Vagina (tissue), 2 donors: ENCODE results near the gene JPH3. TPM values are rescaled to one million over a fixed set of nuclear protein-coding genes. Genes with fewer than 3 reads are reported as not detected.

Source experiments
- DNase-seq, 2 donors: peaks; one replicate each; pipeline ENCODE4 v3.0.0-alpha.2; 2017; ENCODE audit errors: extremely low spot score in 2 of 2
- H3K27ac ChIP-seq: fragments of 200-600 bp; sonication (generic); one replicate; pipeline ENCODE4 v1.5.1; 2019
- H3K27me3 ChIP-seq: fragments of 200-600 bp; sonication (generic); one replicate; pipeline ENCODE4 v1.5.1; 2019
- H3K36me3 ChIP-seq, 2 donors: fragments of 200-600 bp; sonication (generic); one replicate each; pipeline ENCODE4 v1.5.1; 2017 to 2019
- H3K4me1 ChIP-seq: fragments of 200-600 bp; sonication (generic); one replicate; pipeline ENCODE4 v1.5.1; 2019
- H3K4me3 ChIP-seq, 2 donors: fragments of 200-600 bp; sonication (generic); 1 replicate in 1 of 2; 2 replicates in 1 of 2; pipeline ENCODE4 v1.5.1; 2016 to 2019
- H3K9me3 ChIP-seq: fragments of 200-600 bp; sonication (generic); one replicate; pipeline ENCODE4 v1.5.1; 2019
- CTCF ChIP-seq, 3 experiments: fragments of 450-650 bp in 2 of 3; fragments of 200-600 bp in 1 of 3; sonication (generic) in 1 of 3; IDR thresholded peaks; one replicate each; pipeline ENCODE4 v1.5.1; 2017 to 2019; ENCODE audit warnings: antibody characterized with exemption in 3 of 3, mild to moderate bottlenecking in 2 of 3, moderate library complexity in 2 of 3
- POLR2A ChIP-seq, 2 donors: fragments of 450-650 bp; IDR thresholded peaks; one replicate each; pipeline ENCODE4 v1.6.1; 2017; ENCODE audit warnings: antibody characterized with exemption in 2 of 2, mild to moderate bottlenecking in 2 of 2, moderate library complexity in 2 of 2
- POLR2AphosphoS5 ChIP-seq, 2 donors: sonication (generic); formaldehyde crosslinking; IDR thresholded peaks; one replicate each; pipeline ENCODE4 v1.9.0; 2017; ENCODE audit warnings: antibody characterized with exemption in 2 of 2, mild to moderate bottlenecking in 2 of 2, low read depth in 1 of 2; ENCODE audit not compliant: insufficient read depth in 1 of 2
- intact Hi-C: fragments of 100-400 bp; cut with DNase I; formaldehyde crosslinking; loops from one replicate; pipeline ENCODE4 v1.15.1; 2023
- total RNA-seq: library from RNA; depleted of rRNA; stranded (reverse); fragments of >200 nt; gene quantifications from one replicate; pipeline ENCODE4 v1.2.3, GENCODE V29; 2016

Gene JPH3
- total RNA-seq, 1 donor from 2014 or later = 2.0 TPM

GRCh38 chr16:87563022-87563421, 39.3 kb upstream of the JPH3 start:
- intact Hi-C loops = loop anchor here (10.0 kb wide), 1 partner anchor 138 kb away; no protein-coding TSS in a partner anchor
- TF ChIP-seq POLR2AphosphoS5 (IDR thresholded peaks at IDR 0.05; ENCODE audit: insufficient read depth in 1 of 2, low read depth in 1 of 2) = no peak

GRCh38 chr16:87563714-87564523, 38.4 kb upstream of the JPH3 start:
- Histone ChIP-seq H3K36me3 (no peaks in the 10 kb centered on the region), H3K4me3 (no peak overlapping the region), H3K4me1 (no peaks in the 10 kb centered on the region), H3K9me3 (no peaks in the 10 kb centered on the region), H3K27me3 (no peaks in the 10 kb centered on the region), H3K27ac (no peak overlapping the region)
- DNase-seq = no peak
- TF ChIP-seq POLR2AphosphoS5 (IDR thresholded peaks at IDR 0.05; ENCODE audit: insufficient read depth in 1 of 2, low read depth in 1 of 2) = no peak
- intact Hi-C loops = loop anchor here (10.0 kb wide), 1 partner anchor 139 kb away; no protein-coding TSS in a partner anchor

More at GRCh38 chr16:87563022-87563421, 39.3 kb upstream of the JPH3 start:
- no peaks in the 10 kb centered on the region for H3K36me3 ChIP-seq
- no peaks in the 10 kb centered on the region for H3K9me3 ChIP-seq
- H3K4me3 ChIP-seq = no peak overlapping the region
- DNase-seq = no peak
- H3K4me1 ChIP-seq = no peaks in the 10 kb centered on the region
- H3K27ac ChIP-seq = no peak overlapping the region
- H3K27me3 ChIP-seq = no peaks in the 10 kb centered on the region

GRCh38 chr16:87564524-87564778, 37.9 kb upstream of the JPH3 start:
- Histone ChIP-seq H3K4me1 (no peaks in the 10 kb centered on the region), H3K9me3 (no peaks in the 10 kb centered on the region), H3K4me3 (no peak overlapping the region), H3K27ac (no peak overlapping the region), H3K27me3 (no peaks in the 10 kb centered on the region), H3K36me3 (no peaks in the 10 kb centered on the region)
- intact Hi-C loops = loop anchor here (10.0 kb wide), 1 partner anchor 140 kb away; no protein-coding TSS in a partner anchor
- DNase-seq = no peak
- TF ChIP-seq POLR2A (IDR thresholded peaks at IDR 0.05) (no peak), POLR2AphosphoS5 (IDR thresholded peaks at IDR 0.05; ENCODE audit: insufficient read depth in 1 of 2, low read depth in 1 of 2) (no peak), CTCF (IDR thresholded peaks at IDR 0.05) (no peak)

DNA sequence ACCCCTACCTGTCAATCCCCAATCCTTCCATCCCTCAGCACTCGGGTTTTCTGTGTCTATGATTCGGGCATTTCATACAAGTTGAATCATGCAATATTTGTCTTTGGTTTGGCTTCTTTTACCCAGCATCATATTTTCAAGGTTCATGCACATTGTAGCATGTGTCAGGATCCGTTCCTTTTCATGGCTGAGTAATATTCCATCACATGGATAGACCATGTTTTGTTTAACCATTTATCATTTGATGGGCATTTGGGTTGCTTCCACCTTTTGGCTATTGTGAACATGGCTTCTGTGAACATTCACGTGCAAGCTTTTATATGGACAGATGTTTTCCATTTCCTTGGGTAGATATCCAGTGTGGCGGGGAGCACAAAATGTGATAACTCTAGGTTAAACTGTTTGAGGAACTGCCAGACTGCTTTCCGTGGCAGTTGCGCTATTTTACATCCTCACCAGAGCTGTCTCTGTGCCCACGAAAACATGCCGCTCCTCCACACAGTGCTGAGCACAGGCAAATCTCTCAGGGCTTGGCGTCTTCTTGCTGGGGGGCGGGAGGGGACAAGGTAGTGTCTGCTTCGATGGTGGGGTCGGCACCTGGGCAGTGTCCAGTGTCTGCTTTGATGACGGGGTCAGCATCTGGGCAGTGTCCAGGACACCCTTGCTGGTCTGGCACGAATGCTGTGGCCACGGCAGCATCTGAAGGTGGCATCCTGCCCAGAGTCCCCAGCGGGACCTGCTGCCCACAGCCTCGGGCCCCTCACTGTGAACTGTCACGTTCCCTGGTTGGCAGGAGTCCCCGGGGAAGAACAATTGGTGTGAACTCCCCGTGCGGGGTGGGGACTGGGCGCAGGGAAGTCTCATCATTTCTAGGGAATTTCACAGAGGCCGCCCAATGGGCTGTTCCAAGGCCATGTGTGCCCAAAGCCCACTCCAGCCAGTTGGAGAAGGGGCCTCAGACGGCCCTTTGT, 32.4 kb upstream of the JPH3 start:
- no peak for DNase-seq
- Histone ChIP-seq H3K9me3 (no peaks in the 10 kb centered on the region), H3K27me3 (no peaks in the 10 kb centered on the region), H3K4me3 (no peak overlapping the region), H3K36me3 (no peaks in the 10 kb centered on the region), H3K27ac (no peak overlapping the region), H3K4me1 (peaks cover 9% of the 10 kb centered on the region)
- intact Hi-C loops = loop anchor here (10.0 kb wide), 1 partner anchor 145 kb away; no protein-coding TSS in a partner anchor
- TF ChIP-seq POLR2A (IDR thresholded peaks at IDR 0.05) (no peak), CTCF (IDR thresholded peaks at IDR 0.05) (no peak), POLR2AphosphoS5 (IDR thresholded peaks at IDR 0.05; ENCODE audit: insufficient read depth in 1 of 2, low read depth in 1 of 2) (no peak)

DNA sequence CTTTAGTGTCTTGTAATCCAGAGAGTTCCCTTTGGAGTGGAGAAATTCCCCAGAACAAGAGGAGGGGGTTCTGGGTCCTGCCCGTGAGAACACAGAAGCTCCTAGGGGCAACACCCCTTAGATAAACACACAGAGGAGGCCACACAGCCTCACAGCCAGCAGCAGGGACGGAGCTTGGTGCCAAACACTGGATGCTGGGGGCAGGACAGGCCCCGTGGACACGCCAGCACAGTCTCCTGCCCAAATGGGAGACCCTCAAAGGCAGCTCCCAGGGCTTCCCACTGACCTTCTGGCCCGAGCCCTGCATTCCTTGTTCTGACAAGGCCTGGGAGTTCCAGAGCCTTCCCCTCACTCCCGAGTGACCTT, 31.8 kb upstream of the JPH3 start:
- DNase-seq = no peak
- H3K4me3 ChIP-seq = no peak overlapping the region
- TF ChIP-seq CTCF (IDR thresholded peaks at IDR 0.05) = no peak
- TF ChIP-seq POLR2AphosphoS5 (IDR thresholded peaks at IDR 0.05; ENCODE audit: insufficient read depth in 1 of 2, low read depth in 1 of 2) = no peak
- TF ChIP-seq POLR2A (IDR thresholded peaks at IDR 0.05) = no peak
- H3K9me3 ChIP-seq = no peaks in the 10 kb centered on the region
- H3K36me3 ChIP-seq = no peaks in the 10 kb centered on the region
- no peaks in the 10 kb centered on the region for H3K27me3 ChIP-seq
- intact Hi-C loops = no loop called here
- peaks cover 9% of the 10 kb centered on the region for H3K4me1 ChIP-seq
- H3K27ac ChIP-seq = peak overlapping the region; percentile 17
